HepG2 (cell line): ENCODE data around the gene TERC. TPM values are rescaled to one million over a fixed set of nuclear protein-coding genes. Genes with fewer than 3 reads are reported as not detected.

Source experiments
- ATAC-seq: fragments of 200-7000 bp; cut with Tn5 transposase; 3 replicates; pipeline ENCODE4 v1.9.1; 2020; ENCODE audit warnings: mild to moderate bottlenecking, moderate library complexity
- BruUV-seq: library from RNA; stranded (reverse); fragments of 400-500 nt; replicated peaks from 2 replicates; lab custom pipeline; 2021; lab: Mats Ljungman, UMichigan
- CTCF ChIA-PET: fragments of 300-600 bp; formaldehyde crosslinking; extraction: SDS; loops from one replicate; lab custom pipeline; 2021; ENCODE audit warnings: low total read pairs, inconsistent platforms, low intra/inter-chr PET ratio; lab: Yijun Ruan, JAX
- POLR2A ChIA-PET: fragments of 350-600 bp; sonication (Branson Sonifier 250); formaldehyde crosslinking; loops from one replicate; lab custom pipeline; 2020; ENCODE audit warnings: antibody characterized with exemption, inconsistent platforms; lab: Yijun Ruan, JAX
- DNase-seq: peaks from one replicate; pipeline ENCODE4 v3.0.0-alpha.2; 2015; ENCODE audit warnings: low spot score
- FAIRE-seq: peaks from 3 replicates; lab custom pipeline; 2011; peaks lifted over from hg19 to GRCh38; lab: Jason Lieb, UNC
- H2AFZ ChIP-seq: one replicate; pipeline ENCODE4 v1.6.1; 2011; ENCODE audit warnings: low read length, inconsistent platforms
- H3K27ac ChIP-seq: fragments of 300-600 bp; 3 replicates; pipeline ENCODE4 v1.8.0; 2011; ENCODE audit warnings: mixed run types, mild to moderate bottlenecking, mixed read lengths, low read length, inconsistent platforms; ENCODE audit not compliant: insufficient read depth; ENCODE audit errors: extremely low read length
- H3K27me3 ChIP-seq, 2 experiments: fragments of 200-600 bp in 1 of 2; 2 replicates in 1 of 2; 3 replicates in 1 of 2; pipeline versions ENCODE4 v1.6.0 to v1.8.0; 2011; ENCODE audit warnings: low read length in 2 of 2, mild to moderate bottlenecking in 2 of 2, moderate library complexity in 2 of 2, inconsistent platforms in 1 of 2; ENCODE audit not compliant: insufficient read depth in 2 of 2, control insufficient read depth in 1 of 2
- H3K36me3 ChIP-seq, 2 experiments: fragments of 200-600 bp in 1 of 2; replicated peaks in 1 of 2; 2 replicates in 1 of 2; 3 replicates in 1 of 2; pipeline versions ENCODE4 v1.5.1 to v1.8.0; 2011; ENCODE audit warnings: low read length in 2 of 2, inconsistent platforms in 1 of 2; ENCODE audit not compliant: insufficient read depth in 2 of 2, control insufficient read depth in 1 of 2
- H3K4me1 ChIP-seq: 2 replicates; pipeline ENCODE4 v1.5.1; 2012; ENCODE audit warnings: low read length, inconsistent platforms; ENCODE audit not compliant: insufficient read depth
- H3K4me2 ChIP-seq: 2 replicates; pipeline ENCODE4 v1.6.0; 2011; ENCODE audit warnings: low read depth, low read length, inconsistent platforms
- H3K4me3 ChIP-seq, 3 experiments: fragments of 200-600 bp in 1 of 3; sonication (generic), shearing (Covaris generic) in 1 of 3; replicated peaks in 1 of 3; 2 replicates each; pipeline ENCODE4 v1.5.1; 2011 to 2016; ENCODE audit warnings: low read length in 3 of 3, inconsistent platforms in 2 of 3, low read depth in 2 of 3, mild to moderate bottlenecking in 2 of 3, control low read depth in 1 of 3, mixed read lengths in 1 of 3; ENCODE audit not compliant: insufficient read depth in 1 of 3
- H3K79me2 ChIP-seq: one replicate; pipeline ENCODE4 v1.6.1; 2011; ENCODE audit warnings: low read length, inconsistent platforms; ENCODE audit not compliant: insufficient read depth
- H3K9ac ChIP-seq: 2 replicates; pipeline ENCODE4 v1.6.0; 2011; ENCODE audit warnings: mild to moderate bottlenecking, low read depth, low read length, inconsistent platforms; ENCODE audit not compliant: insufficient read depth
- H3K9me3 ChIP-seq: 2 replicates; pipeline ENCODE4 v1.5.1; 2012; ENCODE audit warnings: mild to moderate bottlenecking, low read length
- H4K20me1 ChIP-seq: 2 replicates; pipeline ENCODE4 v1.6.0; 2011; ENCODE audit warnings: inconsistent platforms, mild to moderate bottlenecking, low read length, moderate library complexity; ENCODE audit not compliant: insufficient read depth
- CEBPB ChIP-seq: IDR thresholded peaks from 2 replicates; pipeline ENCODE4 v1.6.1; 2011; ENCODE audit warnings: low read depth, low read length, improper control_type of control experiment, borderline replicate concordance
- DR1 ChIP-seq: sonication (generic); formaldehyde crosslinking; IDR thresholded peaks from 2 replicates; pipeline ENCODE4 v1.8.0; 2021; ENCODE audit warnings: mild to moderate bottlenecking, missing genetic modification reagents, inconsistent platforms
- HNRNPLL ChIP-seq: fragments of 200-400 bp; formaldehyde crosslinking; IDR thresholded peaks from 2 replicates; pipeline ENCODE4 v1.6.1; 2017; ENCODE audit warnings: mild to moderate bottlenecking, low read depth, low read length; ENCODE audit not compliant: poor library complexity, severe bottlenecking
- IKZF4 ChIP-seq: sonication (generic); formaldehyde crosslinking; IDR thresholded peaks from 2 replicates; pipeline ENCODE4 v1.5.1; 2020; ENCODE audit warnings: borderline replicate concordance, mild to moderate bottlenecking, low read depth, missing genetic modification reagents; ENCODE audit errors: not compliant biosample characterization
- MBD4 ChIP-seq: IDR thresholded peaks from 2 replicates; pipeline ENCODE4 v1.6.1; 2012; ENCODE audit warnings: low read length, inconsistent platforms, borderline replicate concordance
- MEIS2 ChIP-seq: sonication (generic); formaldehyde crosslinking; IDR thresholded peaks from 2 replicates; pipeline ENCODE4 v1.9.0; 2021; ENCODE audit warnings: mild to moderate bottlenecking, missing genetic modification reagents
- NCOR1 ChIP-seq: fragments of 200-600 bp; sonication (generic); IDR thresholded peaks from 2 replicates; pipeline ENCODE4 v1.7.0; 2017; ENCODE audit warnings: antibody characterized with exemption, low read length, borderline replicate concordance
- REXO4 ChIP-seq: sonication (generic); formaldehyde crosslinking; IDR thresholded peaks from 2 replicates; pipeline ENCODE4 v1.8.0; 2022; ENCODE audit warnings: missing genetic modification reagents, mild to moderate bottlenecking, borderline replicate concordance
- RFX3 ChIP-seq: IDR thresholded peaks from 2 replicates; pipeline ENCODE4 v1.6.1; 2016; ENCODE audit warnings: missing biosample characterization, missing genetic modification reagents
- SAP130 ChIP-seq: IDR thresholded peaks from 2 replicates; pipeline ENCODE4 v1.6.1; 2016; ENCODE audit warnings: low read depth
- TOE1 ChIP-seq: sonication (generic); formaldehyde crosslinking; IDR thresholded peaks from 2 replicates; pipeline ENCODE4 v1.4.0; 2020; ENCODE audit warnings: mild to moderate bottlenecking, missing genetic modification reagents
- ZNF616 ChIP-seq: sonication (generic); formaldehyde crosslinking; IDR thresholded peaks from 2 replicates; pipeline ENCODE4 v1.5.0; 2020; ENCODE audit warnings: low read depth, mild to moderate bottlenecking, missing genetic modification reagents
- ZNF678 ChIP-seq: sonication (generic); formaldehyde crosslinking; IDR thresholded peaks from 2 replicates; pipeline ENCODE4 v1.4.0; 2020; ENCODE audit warnings: mild to moderate bottlenecking, missing genetic modification reagents
- ZUFSP ChIP-seq: sonication (generic); formaldehyde crosslinking; IDR thresholded peaks from 2 replicates; pipeline ENCODE4 v1.9.0; 2021; ENCODE audit warnings: missing genetic modification reagents, mild to moderate bottlenecking, borderline replicate concordance
- whole genome bisulfite sequencing: methylation state at CpG from one replicate; pipeline ENCODE4 v1.1.6; 2017; ENCODE audit warnings: low lambda C conversion rate; 5-methylcytosine and 5-hydroxymethylcytosine counted together
- in situ Hi-C: cut with HindIII; loops from 2 replicates; pipeline ENCODE4 v1.10.0; 2017; ENCODE audit warnings: low pct_unique_long_range_greater_than_20kb; ENCODE audit not compliant: extremely low pct_ligation_motif_present
- intact Hi-C: fragments of 100-400 bp; cut with micrococcal nuclease; formaldehyde crosslinking; loops from one replicate; pipeline ENCODE4 v1.10.0; 2022; ENCODE audit not compliant: unreplicated experiment
- polyA plus RNA-seq, 8 experiments: library from polyadenylated mRNA; depleted of rRNA in 3 of 8; stranded (reverse) in 7 of 8; unstranded in 1 of 8; fragments of >200 nt; fragmentation: Illumina TruSeq in 4 of 8; extraction: Trizol in 4 of 8; gene quantifications; 2 replicates each; pipeline versions ENCODE4 v1.2.1 to v1.2.3, GENCODE V29; 2011 to 2016; ENCODE audit warnings: low read depth in 4 of 8, missing spikeins in 1 of 8, mixed read lengths in 1 of 8; ENCODE audit not compliant: insufficient read depth in 1 of 8
- total RNA-seq, 5 experiments: library from RNA; depleted of rRNA; stranded (reverse); fragments of >200 nt; fragmentation: Illumina TruSeq; extraction: Trizol; gene quantifications; 2 replicates each; pipeline ENCODE4 v1.2.3, GENCODE V29; 2016; ENCODE audit warnings: low read depth in 1 of 5
- TF ChIP-seq, protein P1 (sequence below): sonication (generic); formaldehyde crosslinking; IDR thresholded peaks from 2 replicates; pipeline ENCODE4 v1.5.0; 2020; ENCODE audit warnings: missing genetic modification reagents, mild to moderate bottlenecking, borderline replicate concordance
- TF ChIP-seq, protein P2 (sequence below): sonication (generic); formaldehyde crosslinking; IDR thresholded peaks from 2 replicates; pipeline ENCODE4 v1.9.0; 2021; ENCODE audit warnings: missing genetic modification reagents, borderline replicate concordance

TERC gene
- total and polyA plus RNA-seq, 2 of the 13 experiments (the other 11 are each of a cell fraction or from before 2014, with no cell fraction given), result 1.3 to 74.6 TPM

DNA sequence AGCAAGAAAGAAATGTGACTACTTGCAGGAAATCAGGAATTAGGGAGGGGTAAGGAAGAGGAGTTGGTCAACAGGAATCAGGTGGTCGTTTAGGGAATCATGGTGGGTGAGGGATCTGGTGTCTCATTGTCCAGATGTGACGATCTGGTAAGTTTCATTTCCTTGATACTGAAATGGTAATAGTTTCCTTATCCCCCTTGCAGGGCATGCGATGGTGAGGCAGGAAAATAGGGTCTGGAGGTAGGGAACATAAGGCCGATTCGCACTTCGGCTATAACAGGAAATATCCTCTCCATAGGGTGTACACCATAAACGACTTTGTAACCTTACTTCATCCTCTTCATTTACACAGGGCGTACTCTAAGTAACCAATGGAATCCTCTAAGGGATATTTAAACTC lies 48.4 kb upstream of the TERC start (continued):
- TF ChIP-seq ZUFSP, result no peak
- TF ChIP-seq MEIS2, result no peak
- TF ChIP-seq, all 625 proteins: peak for 0

DNA sequence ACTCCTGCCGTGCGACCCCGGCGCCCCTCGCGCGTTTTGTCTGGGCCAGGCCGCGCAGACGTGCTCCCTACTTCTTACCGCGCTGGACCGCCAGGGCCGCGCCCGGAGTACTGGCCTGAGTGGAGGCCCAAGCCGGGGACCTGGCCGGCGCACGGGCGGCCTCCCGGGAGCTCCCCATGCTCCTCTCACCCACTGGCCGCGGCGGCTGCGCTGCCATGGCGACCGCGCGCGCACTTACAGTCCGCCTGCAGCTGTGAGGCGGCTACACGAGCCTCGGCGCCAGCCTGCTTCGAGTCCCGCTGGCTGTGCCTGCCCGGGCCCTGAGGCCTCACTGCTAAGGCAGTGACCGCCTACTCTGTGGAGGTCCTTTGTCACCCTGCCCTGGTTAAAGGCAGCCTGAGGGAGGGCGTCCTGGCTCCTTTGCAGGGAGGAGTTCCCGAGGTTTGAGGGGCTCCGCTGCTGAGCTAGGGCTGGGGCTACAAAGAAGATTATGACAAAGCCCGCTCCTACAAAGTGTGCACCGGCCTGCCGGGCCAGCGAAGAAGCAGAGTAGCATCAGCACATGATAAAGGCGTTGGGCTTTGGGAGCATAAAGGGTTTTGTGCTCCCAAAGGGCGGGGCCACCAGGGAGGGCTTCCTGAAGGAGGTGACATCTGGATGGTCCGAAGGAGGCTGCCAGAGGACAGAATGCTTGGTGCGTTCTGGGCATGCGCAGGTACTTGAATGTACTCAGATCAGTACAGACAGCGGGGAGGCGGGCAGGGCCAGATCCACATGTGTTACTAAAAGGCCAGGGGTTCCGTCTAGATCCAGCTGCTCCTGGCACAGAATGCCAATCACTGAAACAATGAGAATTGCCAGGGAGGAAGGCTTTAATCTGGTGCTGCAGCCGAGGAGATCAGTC lies 47.7 kb upstream of the TERC start, which contains the start of the genes LRRC34 and LRRIQ4:
LRRC34 (minus strand) TSS at position 573 of the 904 bp plus-strand sequence; CDS start at position 217, 356 bp downstream.
LRRIQ4 (plus strand) TSS at position 539 of the 904 bp plus-strand sequence. CDS start 9,052 bp downstream, outside the sequence.
- no peaks in the 10 kb centered on the region for H3K36me3 ChIP-seq
- peak within 1 kb of the TSS in 2 of 3 experiments; percentile 16 to 46; a peak in 2 of 6 replicates for H3K4me3 ChIP-seq
- ATAC-seq (peak; percentile 92), DNase-seq (no peak), FAIRE-seq (no peak)
- no peak within 1 kb of the TSS for H3K9ac ChIP-seq
- H3K4me1 ChIP-seq, result peaks cover 14% of the 10 kb centered on the region
- H4K20me1 ChIP-seq, result no peaks in the 10 kb centered on the region
- CTCF ChIA-PET, result no interaction called here
- peaks cover 7% of the 10 kb centered on the region for H3K9me3 ChIP-seq
- H3K27ac ChIP-seq, result no peak within 1 kb of the TSS
- in situ Hi-C loops (no loop called here), intact Hi-C loops (no loop called here)
- peaks cover 0 to 10% of the 10 kb centered on the region in 2 experiments; a peak in 2 of 5 replicates for H3K27me3 ChIP-seq
- peak within 1 kb of the TSS; percentile 62 for H3K4me2 ChIP-seq
- BruUV-seq, result no TSS peak
- POLR2A ChIA-PET, result no interaction called here
- H2AFZ ChIP-seq, result no peak within 1 kb of the TSS
- H3K79me2 ChIP-seq, result no peaks in the 10 kb centered on the region
- 79% methylated on average over 23 of the region's 56 CpGs for WGBS
- TF ChIP-seq CEBPB (no peak), NCOR1 (no peak), ZNF678 (no peak), MBD4 (no peak), IKZF4 (CRISPR knock-in tag) (no peak), HNRNPLL (no peak), RFX3 (CRISPR knock-in tag) (peak; percentile 62), ZNF616 (CRISPR knock-in tag) (no peak), SAP130 (CRISPR knock-in tag) (peak; percentile 29; the same call in 1 of the 2 replicates), REXO4 (CRISPR knock-in tag) (no peak), DR1 (CRISPR knock-in tag) (no peak), TOE1 (CRISPR knock-in tag) (no peak)
- TF ChIP-seq, protein P1, sequence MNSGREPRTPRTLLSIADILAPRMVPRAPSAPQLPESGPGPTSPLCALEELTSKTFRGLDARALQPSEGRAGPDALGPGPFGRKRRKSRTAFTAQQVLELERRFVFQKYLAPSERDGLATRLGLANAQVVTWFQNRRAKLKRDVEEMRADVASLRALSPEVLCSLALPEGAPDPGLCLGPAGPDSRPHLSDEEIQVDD (CRISPR knock-in tag), result no peak
- TF ChIP-seq, protein P2, sequence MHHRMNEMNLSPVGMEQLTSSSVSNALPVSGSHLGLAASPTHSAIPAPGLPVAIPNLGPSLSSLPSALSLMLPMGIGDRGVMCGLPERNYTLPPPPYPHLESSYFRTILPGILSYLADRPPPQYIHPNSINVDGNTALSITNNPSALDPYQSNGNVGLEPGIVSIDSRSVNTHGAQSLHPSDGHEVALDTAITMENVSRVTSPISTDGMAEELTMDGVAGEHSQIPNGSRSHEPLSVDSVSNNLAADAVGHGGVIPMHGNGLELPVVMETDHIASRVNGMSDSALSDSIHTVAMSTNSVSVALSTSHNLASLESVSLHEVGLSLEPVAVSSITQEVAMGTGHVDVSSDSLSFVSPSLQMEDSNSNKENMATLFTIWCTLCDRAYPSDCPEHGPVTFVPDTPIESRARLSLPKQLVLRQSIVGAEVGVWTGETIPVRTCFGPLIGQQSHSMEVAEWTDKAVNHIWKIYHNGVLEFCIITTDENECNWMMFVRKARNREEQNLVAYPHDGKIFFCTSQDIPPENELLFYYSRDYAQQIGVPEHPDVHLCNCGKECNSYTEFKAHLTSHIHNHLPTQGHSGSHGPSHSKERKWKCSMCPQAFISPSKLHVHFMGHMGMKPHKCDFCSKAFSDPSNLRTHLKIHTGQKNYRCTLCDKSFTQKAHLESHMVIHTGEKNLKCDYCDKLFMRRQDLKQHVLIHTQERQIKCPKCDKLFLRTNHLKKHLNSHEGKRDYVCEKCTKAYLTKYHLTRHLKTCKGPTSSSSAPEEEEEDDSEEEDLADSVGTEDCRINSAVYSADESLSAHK (CRISPR knock-in tag), result no peak
